Measurements from ENCODE around the gene CLDN4.
"Not testable (repeated sequence)": the region's sequence is repeated elsewhere in the genome, so short reads cannot be mapped to it uniquely, and the experiment has no call there.

Gene CLDN4

DNA sequence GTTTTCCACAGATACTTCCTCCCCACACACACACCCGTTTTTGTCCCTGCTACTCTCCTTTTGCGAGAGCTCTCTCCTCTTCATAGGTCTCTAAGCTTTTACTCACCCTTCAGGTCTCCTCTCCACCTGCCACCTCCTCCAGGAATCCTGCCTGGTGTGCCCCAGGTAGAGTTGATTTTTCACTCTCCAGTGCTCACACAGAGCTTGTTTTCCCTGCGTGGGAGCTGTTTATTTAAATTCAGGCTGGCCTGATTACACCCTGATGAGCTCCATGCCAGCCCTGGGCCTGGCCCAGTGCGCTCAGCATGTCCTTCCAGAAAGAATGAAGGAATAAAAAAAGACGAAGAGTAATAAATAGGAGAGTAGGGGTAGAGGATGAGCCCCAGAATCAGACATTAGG lies 7.5 kb upstream of the CLDN4 start:
- no peak for DNase-seq (ENCODE audit: low read depth in 2 of 3, low spot score in 2 of 3)

- DNase-seq (ENCODE audit: low read depth in 2 of 3, low spot score in 2 of 3), result no peak
Measured at GRCh38 chr7:73823873-73824592, 6.8 kb upstream of the CLDN4 start.

- no peak for DNase-seq (ENCODE audit: low read depth in 2 of 3, low spot score in 2 of 3)
Measured at GRCh38 chr7:73824986-73825385, 5.8 kb upstream of the CLDN4 start.

DNA sequence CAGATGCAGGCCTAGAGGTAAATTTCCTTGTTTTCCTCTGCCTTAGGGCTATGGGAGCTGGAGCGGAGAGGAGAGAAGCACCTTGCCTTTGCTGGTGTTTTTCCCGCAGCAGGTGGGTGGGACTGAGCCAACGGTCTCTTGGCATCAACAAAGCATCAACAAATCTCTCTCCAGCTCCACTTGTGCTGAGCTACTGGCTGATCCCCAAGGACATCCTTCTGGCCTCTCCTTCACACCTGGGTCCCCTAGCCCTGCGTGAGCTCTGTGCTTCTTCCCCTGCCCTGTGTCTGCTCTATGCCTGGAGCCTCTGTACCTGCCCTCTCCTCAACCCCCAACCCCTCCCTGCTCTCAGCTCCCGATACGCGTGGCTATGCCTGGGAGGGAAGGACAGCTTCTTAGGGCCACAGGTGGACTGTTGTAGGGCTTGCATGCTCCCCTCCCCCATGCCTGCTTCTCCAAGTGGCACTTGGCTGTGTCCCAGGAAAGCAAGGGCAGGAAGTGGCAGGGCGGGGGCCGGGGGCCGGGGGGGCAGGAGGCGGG lies 3.2 kb upstream of the CLDN4 start:
- DNase-seq (ENCODE audit: low read depth in 2 of 3, low spot score in 2 of 3), result no peak

- DNase-seq (ENCODE audit: low read depth in 2 of 3, low spot score in 2 of 3), result no peak
Measured at GRCh38 chr7:73828107-73828803, 2.5 kb upstream of the CLDN4 start.

GRCh38 chr7:73828972-73829371 lies 1.8 kb upstream of the CLDN4 start:
- DNase-seq (ENCODE audit: low read depth in 2 of 3, low spot score in 2 of 3), result no peak

DNA sequence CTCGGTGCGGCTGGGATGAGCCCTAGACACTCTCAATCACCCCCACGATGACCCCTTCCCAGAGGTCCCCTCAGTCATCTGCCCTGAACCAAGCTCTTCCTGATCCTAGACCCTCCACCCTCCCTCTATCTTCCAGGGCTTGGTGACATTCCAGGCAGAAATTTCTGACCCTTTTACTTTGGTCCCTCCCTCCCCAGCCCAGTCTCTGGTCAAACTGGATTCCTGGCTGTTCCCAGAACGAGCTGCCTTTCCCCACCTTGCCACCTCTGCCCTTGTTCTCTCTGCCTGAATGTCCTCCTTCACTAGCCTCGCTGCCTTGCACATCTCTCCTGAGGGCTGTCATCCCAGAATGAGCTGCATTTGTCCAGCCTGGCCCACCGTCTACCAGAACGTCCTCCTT lies 1.3 kb upstream of the CLDN4 start:
- DNase-seq (ENCODE audit: low read depth in 2 of 3, low spot score in 2 of 3), result no peak

DNA sequence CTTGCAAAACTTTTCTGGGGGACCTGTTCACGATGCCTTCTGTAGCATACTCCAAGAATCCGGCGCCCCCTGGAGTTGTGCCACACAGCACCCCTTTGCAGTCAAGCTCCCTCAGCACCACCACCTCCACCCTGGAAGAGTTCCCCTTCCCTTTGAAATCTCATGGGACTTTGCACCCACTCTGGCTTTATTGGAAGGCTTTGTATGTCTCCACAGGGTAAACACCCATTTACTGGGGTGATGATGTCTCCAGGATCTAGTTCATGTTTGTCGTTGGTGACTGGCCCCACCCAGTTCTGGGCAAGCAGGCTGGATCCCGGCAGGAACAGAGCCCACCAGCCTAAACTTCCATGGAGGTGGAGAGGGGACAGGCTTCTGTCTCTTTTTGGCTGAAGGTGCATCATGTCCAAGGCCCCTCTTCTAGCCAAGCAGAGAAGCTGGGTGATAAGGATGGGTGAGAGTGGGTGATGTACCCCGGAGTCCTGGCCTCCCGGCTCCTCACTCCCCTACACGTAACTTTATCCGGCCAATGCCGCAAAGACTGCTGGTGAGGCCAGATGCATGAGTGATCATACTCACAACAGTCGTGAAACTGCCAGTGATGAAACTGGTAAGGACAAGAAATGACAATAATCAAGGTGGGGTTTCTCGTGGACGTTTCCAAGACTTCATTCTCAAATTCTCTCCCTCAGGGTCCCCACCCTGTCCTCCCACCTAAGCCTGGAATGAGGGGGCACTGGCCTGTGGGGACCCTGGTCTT lies 695 bp upstream of the CLDN4 start:
- DNase-seq (ENCODE audit: low read depth in 2 of 3, low spot score in 2 of 3), result no peak

DNA sequence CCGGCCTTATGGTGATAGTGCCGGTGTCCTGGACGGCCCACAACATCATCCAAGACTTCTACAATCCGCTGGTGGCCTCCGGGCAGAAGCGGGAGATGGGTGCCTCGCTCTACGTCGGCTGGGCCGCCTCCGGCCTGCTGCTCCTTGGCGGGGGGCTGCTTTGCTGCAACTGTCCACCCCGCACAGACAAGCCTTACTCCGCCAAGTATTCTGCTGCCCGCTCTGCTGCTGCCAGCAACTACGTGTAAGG lies 713 bp downstream of the CLDN4 start:
- no peak for DNase-seq (ENCODE audit: low read depth in 2 of 3, low spot score in 2 of 3)

DNA sequence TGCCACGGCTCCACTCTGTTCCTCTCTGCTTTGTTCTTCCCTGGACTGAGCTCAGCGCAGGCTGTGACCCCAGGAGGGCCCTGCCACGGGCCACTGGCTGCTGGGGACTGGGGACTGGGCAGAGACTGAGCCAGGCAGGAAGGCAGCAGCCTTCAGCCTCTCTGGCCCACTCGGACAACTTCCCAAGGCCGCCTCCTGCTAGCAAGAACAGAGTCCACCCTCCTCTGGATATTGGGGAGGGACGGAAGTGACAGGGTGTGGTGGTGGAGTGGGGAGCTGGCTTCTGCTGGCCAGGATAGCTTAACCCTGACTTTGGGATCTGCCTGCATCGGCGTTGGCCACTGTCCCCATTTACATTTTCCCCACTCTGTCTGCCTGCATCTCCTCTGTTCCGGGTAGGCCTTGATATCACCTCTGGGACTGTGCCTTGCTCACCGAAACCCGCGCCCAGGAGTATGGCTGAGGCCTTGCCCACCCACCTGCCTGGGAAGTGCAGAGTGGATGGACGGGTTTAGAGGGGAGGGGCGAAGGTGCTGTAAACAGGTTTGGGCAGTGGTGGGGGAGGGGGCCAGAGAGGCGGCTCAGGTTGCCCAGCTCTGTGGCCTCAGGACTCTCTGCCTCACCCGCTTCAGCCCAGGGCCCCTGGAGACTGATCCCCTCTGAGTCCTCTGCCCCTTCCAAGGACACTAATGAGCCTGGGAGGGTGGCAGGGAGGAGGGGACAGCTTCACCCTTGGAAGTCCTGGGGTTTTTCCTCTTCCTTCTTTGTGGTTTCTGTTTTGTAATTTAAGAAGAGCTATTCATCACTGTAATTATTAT lies 1.2 kb downstream of the CLDN4 start:
- DNase-seq (ENCODE audit: low read depth in 2 of 3, low spot score in 2 of 3), result no peak

GRCh38 chr7:73832806-73833205 lies 2.0 kb downstream of the CLDN4 start:
- DNase-seq (ENCODE audit: low read depth in 2 of 3, low spot score in 2 of 3), result no peak

- no peak for DNase-seq (ENCODE audit: low read depth in 2 of 3, low spot score in 2 of 3)
Measured at GRCh38 chr7:73833251-73833919, 2.6 kb downstream of the CLDN4 start.

DNA sequence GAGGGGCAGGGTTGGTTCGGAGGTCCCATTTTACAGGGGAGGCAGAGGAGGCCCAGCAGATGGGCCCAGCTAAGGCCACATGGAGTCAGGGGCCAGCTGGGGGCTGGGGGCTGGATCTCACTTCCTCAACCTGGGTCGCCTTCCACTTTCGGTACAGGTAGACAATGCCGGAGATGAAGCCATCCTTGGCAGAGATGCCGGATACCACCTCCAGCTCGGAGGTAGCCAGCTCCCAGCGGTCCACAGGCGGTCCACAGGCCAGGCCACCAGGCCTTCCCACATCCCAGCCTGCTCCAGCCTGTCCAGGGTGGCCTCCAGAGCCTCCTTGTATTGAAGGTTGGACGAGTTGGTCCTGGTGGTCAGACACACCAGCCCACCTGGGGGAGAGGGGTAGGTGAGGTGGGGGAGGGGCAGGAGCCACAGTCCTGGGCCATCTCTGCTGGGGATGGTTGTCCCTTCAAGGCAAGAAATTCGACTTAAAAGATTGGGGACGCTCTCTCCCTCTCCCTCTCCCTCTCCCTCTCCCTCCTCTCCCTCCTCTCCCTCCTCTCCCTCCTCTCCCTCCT lies 3.9 kb downstream of the CLDN4 start:
- DNase-seq (ENCODE audit: low read depth in 2 of 3, low spot score in 2 of 3), result no peak

DNA sequence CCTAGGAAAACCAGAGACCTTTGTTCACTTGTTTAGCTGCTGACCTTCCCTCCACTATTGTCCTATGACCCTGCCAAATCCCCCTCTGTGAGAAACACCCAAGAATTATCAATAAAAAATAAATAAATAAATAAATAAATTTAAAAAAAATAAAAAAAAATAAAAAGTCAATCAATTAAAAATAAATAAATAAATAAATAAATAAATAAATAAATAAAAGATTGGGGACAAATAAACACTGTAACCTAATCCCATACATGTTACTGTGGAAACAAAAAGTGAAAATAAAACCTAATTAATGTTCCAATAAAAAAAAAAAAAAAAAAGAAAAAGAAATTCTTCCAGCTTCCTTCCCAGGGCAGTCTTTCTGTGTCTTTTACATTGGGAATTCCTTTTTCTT lies 6.4 kb downstream of the CLDN4 start:
- DNase-seq (ENCODE audit: low read depth in 2 of 3, low spot score in 2 of 3), result not testable (repeated sequence)

- DNase-seq (ENCODE audit: low read depth in 2 of 3, low spot score in 2 of 3), result no peak
Measured at GRCh38 chr7:73838642-73839041, 7.8 kb downstream of the CLDN4 start.

DNA sequence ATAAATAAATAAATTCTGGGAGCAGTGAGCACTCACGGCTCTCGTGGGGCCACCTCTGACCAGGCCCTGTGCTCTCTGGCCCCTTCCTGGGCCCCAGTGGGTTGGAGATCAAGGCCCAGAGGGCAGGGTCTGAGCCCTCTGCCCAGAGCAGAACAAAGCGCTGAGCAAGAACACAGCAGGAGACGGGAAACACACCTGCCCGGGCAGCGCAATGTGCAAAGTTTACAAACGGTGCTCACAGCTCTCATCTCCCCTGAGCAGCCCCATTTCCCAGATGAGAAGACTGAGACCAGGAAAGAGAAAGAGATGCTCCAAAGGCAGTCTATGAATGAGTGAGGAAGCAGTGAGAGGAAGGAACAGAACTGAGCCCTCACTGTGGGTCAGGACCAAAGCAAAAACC lies 8.5 kb downstream of the CLDN4 start:
- no peak for DNase-seq (ENCODE audit: low read depth in 2 of 3, low spot score in 2 of 3)

DNA sequence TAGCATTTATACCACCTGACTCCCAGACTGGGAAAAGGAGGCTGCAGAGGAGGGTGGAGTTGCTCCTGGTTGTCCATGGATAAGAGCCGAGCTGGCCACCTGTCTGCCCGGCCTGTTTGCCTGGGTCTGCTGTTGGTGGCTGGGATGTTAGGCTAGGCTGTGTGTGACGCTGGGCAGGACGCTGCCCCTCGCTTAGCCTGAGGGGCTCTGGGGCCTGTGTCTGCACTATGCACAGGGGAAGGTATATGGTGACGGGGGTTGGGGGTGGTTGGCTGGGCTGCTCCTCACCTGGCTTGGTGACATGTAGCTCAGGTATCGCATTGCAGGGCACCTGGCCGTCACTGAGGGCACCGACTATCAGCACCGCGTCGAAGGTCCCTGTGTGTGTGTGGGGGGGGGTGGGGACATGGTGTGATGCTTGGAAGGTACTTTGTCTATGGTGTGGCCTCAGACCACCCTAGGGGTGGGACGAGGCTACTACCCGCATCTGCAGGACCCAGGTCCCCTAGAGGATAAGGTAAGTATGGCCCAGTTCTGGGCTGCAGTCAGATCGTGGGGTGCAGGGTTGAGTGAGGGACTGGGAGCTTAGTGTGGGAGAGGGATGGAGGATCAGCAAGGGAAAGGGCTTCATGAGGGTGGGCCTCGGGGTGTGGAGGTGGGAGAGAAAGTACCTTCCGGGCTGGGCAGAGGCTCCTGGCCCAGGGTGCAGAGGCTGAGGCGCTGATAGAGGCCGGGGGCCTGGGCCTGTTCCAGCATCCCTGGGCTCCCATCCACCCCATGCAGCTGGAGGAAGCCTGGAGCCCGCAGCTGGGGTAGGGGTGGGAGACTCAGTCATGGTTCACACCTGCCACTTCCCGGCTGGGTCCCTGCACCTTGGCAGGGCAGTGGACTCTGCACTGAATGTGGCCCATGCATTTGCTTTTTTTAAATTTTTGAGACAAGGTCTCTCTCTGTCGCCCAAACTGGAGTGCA lies 9.2 kb downstream of the CLDN4 start:
- DNase-seq (ENCODE audit: low read depth in 2 of 3, low spot score in 2 of 3), result no peak

DNA sequence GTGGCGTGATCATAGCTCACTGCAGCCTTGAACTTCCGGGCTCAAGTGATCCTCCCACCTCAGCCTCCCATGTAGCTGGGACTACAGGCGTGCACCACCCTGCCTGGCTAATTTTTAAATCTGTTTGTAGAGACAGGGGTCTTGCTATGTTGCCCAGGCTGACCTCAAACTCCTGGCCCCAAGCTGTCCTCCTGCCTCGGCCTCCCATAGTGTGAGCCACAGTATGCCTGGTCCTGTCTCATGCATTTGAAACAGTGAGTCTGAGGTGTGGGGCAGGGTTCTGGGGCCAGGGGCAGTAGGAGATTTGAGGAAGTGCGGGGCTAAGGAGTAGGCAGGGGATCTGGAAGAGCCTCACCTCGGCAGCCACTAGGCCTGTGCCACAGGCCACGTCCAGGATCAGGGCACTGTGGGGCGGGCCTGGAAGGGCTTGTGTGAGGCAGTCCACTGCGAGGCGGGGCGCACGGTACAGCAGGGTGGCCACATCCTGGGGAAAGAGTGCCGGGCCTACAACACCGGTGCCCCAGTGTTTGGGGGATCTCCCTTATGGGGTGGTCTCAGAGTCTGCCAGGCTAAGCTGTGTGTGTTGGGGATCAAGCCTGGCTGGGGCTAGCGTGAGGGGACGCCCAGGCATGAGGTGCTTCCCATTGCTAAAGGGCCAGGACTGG lies 10.1 kb downstream of the CLDN4 start:
- no peak for DNase-seq (ENCODE audit: low read depth in 2 of 3, low spot score in 2 of 3)

GRCh38 chr7:73841689-73842066 lies 10.9 kb downstream of the CLDN4 start:
- DNase-seq (ENCODE audit: low read depth in 2 of 3, low spot score in 2 of 3), result no peak
